Measurements from ENCODE around the gene PRRC2C. TPM values are rescaled to one million over a fixed set of nuclear protein-coding genes. Genes with fewer than 3 reads are reported as not detected.

PRRC2C gene
- total and polyA plus RNA-seq, 12 donors, result 44.4 to 103 (median 62.9) TPM

- H3K9me3 ChIP-seq (replicated peaks in 1 of 3), result no peaks in the 10 kb centered on the region
- intact Hi-C loops (cut with DNase I), result no loop called here
- TF ChIP-seq CTCF (IDR thresholded peaks at IDR 0.05) (no peak), POLR2A (IDR thresholded peaks at IDR 0.05) (no peak)
- H3K27me3 ChIP-seq, result no peaks in the 10 kb centered on the region
- H3K4me3 ChIP-seq, result no peak overlapping the region
- 72 to 87% (median 78%) methylated on average over 5 of the region's 5 CpGs for WGBS, 4 donors
- no peak for DNase-seq
- H3K27ac ChIP-seq, result no peak overlapping the region
- no peaks in the 10 kb centered on the region for H3K4me1 ChIP-seq (replicated peaks in 1 of 2)
- no peaks in the 10 kb centered on the region for H3K36me3 ChIP-seq (replicated peaks in 1 of 2)
Measured at GRCh38 chr1:171627020-171627419, 141.7 kb downstream of the PRRC2C start.

GRCh38 chr1:171628225-171628624 is 142.9 kb downstream of the PRRC2C start:
- no peaks in the 10 kb centered on the region for H3K27me3 ChIP-seq
- 86 to 92% (median 90%) methylated on average over 2 of the region's 2 CpGs for WGBS, 4 donors
- TF ChIP-seq CTCF (IDR thresholded peaks at IDR 0.05), result no peak
- TF ChIP-seq POLR2A (IDR thresholded peaks at IDR 0.05), result no peak
- intact Hi-C loops (cut with DNase I), result no loop called here
- no peak for DNase-seq
- H3K4me1 ChIP-seq (replicated peaks in 1 of 2), result no peaks in the 10 kb centered on the region
- no peak overlapping the region for H3K27ac ChIP-seq
- no peaks in the 10 kb centered on the region for H3K9me3 ChIP-seq (replicated peaks in 1 of 3)
- no peaks in the 10 kb centered on the region for H3K36me3 ChIP-seq (replicated peaks in 1 of 2)
- H3K4me3 ChIP-seq, result no peak overlapping the region

- Histone ChIP-seq H3K36me3 (replicated peaks in 1 of 2) (no peaks in the 10 kb centered on the region), H3K27ac (no peak overlapping the region), H3K9me3 (replicated peaks in 1 of 3) (no peaks in the 10 kb centered on the region), H3K4me1 (replicated peaks in 1 of 2) (no peaks in the 10 kb centered on the region), H3K4me3 (no peak overlapping the region), H3K27me3 (no peaks in the 10 kb centered on the region)
- TF ChIP-seq CTCF (IDR thresholded peaks at IDR 0.05), result no peak
- DNase-seq, result no peak
- intact Hi-C loops (cut with DNase I), result no loop called here
- 79 to 96% (median 84%) methylated on average over 1 to 2 of the region's 2 CpGs for WGBS, 4 donors
Measured at GRCh38 chr1:171635661-171636060, 150.3 kb downstream of the PRRC2C start.

- Histone ChIP-seq H3K4me3 (no peak overlapping the region), H3K27ac (no peak overlapping the region), H3K36me3 (replicated peaks in 1 of 2) (no peaks in the 10 kb centered on the region), H3K9me3 (replicated peaks in 1 of 3) (no peaks in the 10 kb centered on the region), H3K4me1 (replicated peaks in 1 of 2) (no peaks in the 10 kb centered on the region), H3K27me3 (no peaks in the 10 kb centered on the region)
- intact Hi-C loops (cut with DNase I), result no loop called here
- no peak for DNase-seq
- TF ChIP-seq CTCF (IDR thresholded peaks at IDR 0.05) (no peak), POLR2A (IDR thresholded peaks at IDR 0.05) (no peak)
- 68 to 83% (median 74%) methylated on average over 9 to 11 of the region's 11 CpGs for WGBS, 4 donors
Measured at GRCh38 chr1:171636141-171636540, 150.8 kb downstream of the PRRC2C start.

Data from adrenal gland (tissue), 12 donors.